Breast epithelium (tissue), 4 donors: ENCODE data around the gene KLHL40. TPM values are rescaled to one million over a fixed set of nuclear protein-coding genes. Genes with fewer than 3 reads are reported as not detected.
A peak's percentile ranks its signal among the peaks of the same experiment; 100 is the strongest.

Experiments used
- DNase-seq, 2 donors: peaks; one replicate each; pipeline ENCODE4 v3.0.0-alpha.2; 2019; ENCODE audit warnings: low spot score in 2 of 2
- H3K27ac ChIP-seq, 2 donors: fragments of 200-600 bp; sonication (generic) in 1 of 2; one replicate each; pipeline ENCODE4 v1.5.1; 2016 to 2019; ENCODE audit warnings: mild to moderate bottlenecking in 1 of 2
- H3K27me3 ChIP-seq, 2 donors: fragments of 200-600 bp; sonication (generic) in 1 of 2; one replicate each; pipeline versions ENCODE4 v1.5.1 to v1.6.0; 2017 to 2019; ENCODE audit warnings: control low read depth in 1 of 2, mild to moderate bottlenecking in 1 of 2
- H3K36me3 ChIP-seq: fragments of 200-600 bp; one replicate; pipeline ENCODE4 v1.5.1; 2019
- H3K4me1 ChIP-seq, 2 donors: fragments of 200-600 bp; sonication (generic); one replicate each; pipeline ENCODE4 v1.5.1; 2016 to 2019; ENCODE audit warnings: control low read depth in 1 of 2
- H3K4me3 ChIP-seq, 3 donors: fragments of 200-600 bp; sonication (generic); 1 replicate in 2 of 3; 2 replicates in 1 of 3; pipeline ENCODE4 v1.5.1; 2016 to 2019; ENCODE audit warnings: mild to moderate bottlenecking in 3 of 3, moderate library complexity in 2 of 3
- H3K9me3 ChIP-seq, 2 donors: fragments of 200-600 bp; sonication (generic) in 1 of 2; one replicate each; pipeline ENCODE4 v1.5.1; 2016 to 2019; ENCODE audit warnings: control low read depth in 1 of 2
- POLR2A ChIP-seq: fragments of 450-650 bp; IDR thresholded peaks from one replicate; pipeline ENCODE4 v1.6.1; 2016; ENCODE audit warnings: antibody characterized with exemption, mild to moderate bottlenecking, moderate library complexity
- POLR2AphosphoS5 ChIP-seq, 3 donors: sonication (generic); formaldehyde crosslinking; IDR thresholded peaks; one replicate each; pipeline ENCODE4 v1.6.1; 2017; ENCODE audit warnings: antibody characterized with exemption in 3 of 3
- intact Hi-C: fragments of 100-400 bp; cut with DNase I; formaldehyde crosslinking; loops from one replicate; pipeline ENCODE4 v1.15.1; 2023; ENCODE audit warnings: low total_unique reads
- total RNA-seq, 3 donors: library from RNA; depleted of rRNA; stranded (reverse); fragments of >200 nt; gene quantifications; one replicate each; pipeline ENCODE4 v1.1.0, GENCODE V29; 2016
- TF ChIP-seq, protein P1 (sequence below), 3 donors: fragments of 450-650 bp; IDR thresholded peaks; one replicate each; pipeline ENCODE4 v1.5.1; 2016 to 2017; ENCODE audit warnings: antibody characterized with exemption in 3 of 3, mild to moderate bottlenecking in 3 of 3, moderate library complexity in 3 of 3

The KLHL40 gene
- total RNA-seq, 3 donors from 2014 or later: not detected

GRCh38 chr3:42655331-42655888 lies 29.9 kb upstream of the KLHL40 start:
- no peaks in the 10 kb centered on the region for H3K9me3 ChIP-seq
- intact Hi-C loops: no loop called here
- peak overlapping the region; percentile 75 to 97 (median 86) for H3K4me3 ChIP-seq
- H3K27ac ChIP-seq: peak overlapping the region; percentile 89 to 98
- no peaks in the 10 kb centered on the region for H3K27me3 ChIP-seq
- peak in 1 of 2 donors; percentile 46 for DNase-seq
- H3K4me1 ChIP-seq: peaks cover 10 to 18% of the 10 kb centered on the region in 2 donors
- no peaks in the 10 kb centered on the region for H3K36me3 ChIP-seq
- TF ChIP-seq, protein P1, sequence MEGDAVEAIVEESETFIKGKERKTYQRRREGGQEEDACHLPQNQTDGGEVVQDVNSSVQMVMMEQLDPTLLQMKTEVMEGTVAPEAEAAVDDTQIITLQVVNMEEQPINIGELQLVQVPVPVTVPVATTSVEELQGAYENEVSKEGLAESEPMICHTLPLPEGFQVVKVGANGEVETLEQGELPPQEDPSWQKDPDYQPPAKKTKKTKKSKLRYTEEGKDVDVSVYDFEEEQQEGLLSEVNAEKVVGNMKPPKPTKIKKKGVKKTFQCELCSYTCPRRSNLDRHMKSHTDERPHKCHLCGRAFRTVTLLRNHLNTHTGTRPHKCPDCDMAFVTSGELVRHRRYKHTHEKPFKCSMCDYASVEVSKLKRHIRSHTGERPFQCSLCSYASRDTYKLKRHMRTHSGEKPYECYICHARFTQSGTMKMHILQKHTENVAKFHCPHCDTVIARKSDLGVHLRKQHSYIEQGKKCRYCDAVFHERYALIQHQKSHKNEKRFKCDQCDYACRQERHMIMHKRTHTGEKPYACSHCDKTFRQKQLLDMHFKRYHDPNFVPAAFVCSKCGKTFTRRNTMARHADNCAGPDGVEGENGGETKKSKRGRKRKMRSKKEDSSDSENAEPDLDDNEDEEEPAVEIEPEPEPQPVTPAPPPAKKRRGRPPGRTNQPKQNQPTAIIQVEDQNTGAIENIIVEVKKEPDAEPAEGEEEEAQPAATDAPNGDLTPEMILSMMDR (IDR thresholded peaks at IDR 0.05): no peak
- TF ChIP-seq POLR2AphosphoS5 (IDR thresholded peaks at IDR 0.05) (peak in 1 of 3 donors; percentile 32), POLR2A (no peak)

DNA sequence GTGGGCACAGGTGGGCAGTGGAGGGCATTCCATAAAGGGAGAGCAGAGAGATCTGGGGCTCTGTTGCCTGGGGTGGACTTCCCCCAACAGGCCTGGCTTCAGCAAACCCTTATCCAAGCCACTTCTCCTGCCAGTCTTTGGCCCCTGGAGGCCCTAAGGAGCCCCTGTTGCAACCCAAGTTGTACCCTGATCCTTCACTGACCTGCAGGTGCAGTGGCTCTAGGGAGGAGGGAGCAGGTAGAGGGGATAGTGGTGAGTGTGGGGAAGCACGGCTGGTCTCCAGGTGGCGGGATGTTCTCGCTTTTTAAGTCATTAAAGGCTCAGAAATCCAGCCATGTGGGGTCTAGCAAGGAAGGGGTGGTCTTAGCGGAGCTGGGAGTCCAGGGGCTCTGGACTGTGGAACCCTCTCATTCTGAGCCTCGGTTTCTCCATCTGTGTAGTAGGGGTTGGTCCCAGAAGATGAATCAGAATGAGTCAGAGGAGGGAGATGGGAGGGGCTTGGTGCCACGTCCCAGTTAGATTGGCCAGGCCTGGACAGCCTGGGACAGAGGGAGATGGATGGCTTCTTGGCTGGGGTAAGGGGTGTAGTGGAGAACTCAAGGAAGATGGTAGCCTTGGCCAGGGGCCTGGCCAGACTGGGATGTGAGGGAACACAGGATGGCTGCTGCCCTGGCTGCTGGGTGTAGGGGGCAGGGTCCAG lies 29.2 kb upstream of the KLHL40 start:
- Histone ChIP-seq H3K27me3 (no peaks in the 10 kb centered on the region), H3K9me3 (no peaks in the 10 kb centered on the region), H3K36me3 (no peaks in the 10 kb centered on the region), H3K27ac (peak overlapping the region; percentile 89 to 98), H3K4me1 (peaks cover 10 to 18% of the 10 kb centered on the region in 2 donors), H3K4me3 (peak overlapping the region in 2 of 3 donors; percentile 86 to 97)
- no peak for DNase-seq
- TF ChIP-seq, protein P1 (IDR thresholded peaks at IDR 0.05): no peak
- TF ChIP-seq POLR2A (no peak), POLR2AphosphoS5 (IDR thresholded peaks at IDR 0.05) (no peak)
- intact Hi-C loops: no loop called here

DNA sequence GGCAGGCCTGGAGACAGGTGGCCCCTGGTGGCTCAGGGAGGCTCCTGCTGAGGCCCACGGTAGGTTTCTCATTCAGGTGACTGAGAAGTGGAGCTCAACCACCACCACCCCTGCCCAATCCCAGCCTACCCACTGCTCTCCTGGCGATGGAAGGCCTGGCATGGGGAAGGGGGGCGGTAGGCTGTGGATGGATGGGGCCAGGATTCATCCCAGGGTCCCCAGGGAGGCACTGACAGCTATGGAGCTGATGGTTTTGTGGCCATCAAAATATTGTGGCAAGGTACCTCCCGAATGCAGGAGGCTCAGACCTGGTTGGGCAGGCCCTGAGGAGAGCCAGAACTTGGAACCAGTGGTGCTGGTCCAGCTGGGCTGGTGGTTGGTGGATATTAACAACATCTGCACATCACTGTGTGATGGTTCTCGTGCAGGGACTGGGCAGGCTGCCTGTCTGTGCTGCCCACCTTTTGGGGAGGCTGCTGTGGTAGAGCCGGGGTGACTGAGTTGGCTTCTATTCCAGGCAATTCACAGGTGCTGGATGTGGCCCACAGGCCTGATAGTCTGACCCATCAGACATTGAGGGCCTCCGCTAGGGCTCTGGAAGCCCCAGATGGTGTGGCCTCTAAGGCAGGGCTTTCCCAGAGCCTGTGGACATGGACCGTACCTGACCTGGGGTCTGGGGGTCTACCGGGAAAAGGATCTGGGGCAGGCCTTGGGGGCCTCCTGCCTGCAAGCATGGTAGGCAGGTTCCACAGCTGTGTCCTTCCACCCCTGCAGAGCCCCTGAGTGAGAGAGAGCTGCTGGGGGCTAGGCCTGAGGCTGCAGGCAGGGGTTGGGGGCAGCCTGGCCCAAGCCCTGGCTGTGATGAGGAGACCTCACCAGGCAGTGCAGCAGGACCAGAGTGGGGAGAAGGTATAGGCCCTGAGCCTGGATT lies 28.4 kb upstream of the KLHL40 start:
- H3K36me3 ChIP-seq: no peaks in the 10 kb centered on the region
- H3K27me3 ChIP-seq: no peaks in the 10 kb centered on the region
- peaks cover 10 to 15% of the 10 kb centered on the region in 2 donors for H3K4me1 ChIP-seq
- H3K27ac ChIP-seq: peak overlapping the region; percentile 89 to 98
- no peak for TF ChIP-seq POLR2AphosphoS5 (IDR thresholded peaks at IDR 0.05)
- TF ChIP-seq, protein P1 (IDR thresholded peaks at IDR 0.05): no peak
- no peak for TF ChIP-seq POLR2A
- DNase-seq: no peak
- no peak overlapping the region for H3K4me3 ChIP-seq
- intact Hi-C loops: no loop called here
- no peaks in the 10 kb centered on the region for H3K9me3 ChIP-seq

DNA sequence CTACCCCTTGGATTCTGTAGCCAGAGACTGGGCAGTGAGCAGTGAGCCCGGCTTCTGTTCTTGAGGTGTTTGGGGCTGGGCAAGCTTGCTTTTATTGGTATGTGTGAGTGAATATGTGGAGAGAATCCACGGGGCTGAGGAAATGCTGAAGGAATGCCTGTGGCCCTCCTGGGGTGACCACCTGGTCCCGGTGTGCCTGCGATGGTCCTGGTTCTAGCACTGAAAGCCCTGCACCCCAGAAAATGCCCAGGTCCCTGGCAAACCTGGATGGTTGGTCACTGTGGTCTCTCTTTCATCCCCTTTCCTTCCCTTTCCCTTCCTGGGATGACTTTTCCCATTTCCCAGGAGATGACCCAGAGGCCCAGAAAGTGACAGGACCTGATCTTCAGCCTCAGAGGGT lies 27.7 kb upstream of the KLHL40 start:
- Histone ChIP-seq H3K36me3 (no peaks in the 10 kb centered on the region), H3K9me3 (no peaks in the 10 kb centered on the region), H3K27ac (no peak overlapping the region), H3K4me1 (peaks cover 3 to 8% of the 10 kb centered on the region in 2 donors), H3K4me3 (no peak overlapping the region), H3K27me3 (no peaks in the 10 kb centered on the region)
- no peak for DNase-seq
- intact Hi-C loops: no loop called here
- TF ChIP-seq POLR2A (no peak), POLR2AphosphoS5 (IDR thresholded peaks at IDR 0.05) (no peak)
- TF ChIP-seq, protein P1 (IDR thresholded peaks at IDR 0.05): no peak
